ENCODE results near the gene GHRL.

Gene GHRL

GRCh38 chr3:10334042-10334441, 41.3 kb upstream of the GHRL start:
- H3K4me3 ChIP-seq (ENCODE audit: low read depth, low read length), result no peak overlapping the region
- TF ChIP-seq, protein P1, sequence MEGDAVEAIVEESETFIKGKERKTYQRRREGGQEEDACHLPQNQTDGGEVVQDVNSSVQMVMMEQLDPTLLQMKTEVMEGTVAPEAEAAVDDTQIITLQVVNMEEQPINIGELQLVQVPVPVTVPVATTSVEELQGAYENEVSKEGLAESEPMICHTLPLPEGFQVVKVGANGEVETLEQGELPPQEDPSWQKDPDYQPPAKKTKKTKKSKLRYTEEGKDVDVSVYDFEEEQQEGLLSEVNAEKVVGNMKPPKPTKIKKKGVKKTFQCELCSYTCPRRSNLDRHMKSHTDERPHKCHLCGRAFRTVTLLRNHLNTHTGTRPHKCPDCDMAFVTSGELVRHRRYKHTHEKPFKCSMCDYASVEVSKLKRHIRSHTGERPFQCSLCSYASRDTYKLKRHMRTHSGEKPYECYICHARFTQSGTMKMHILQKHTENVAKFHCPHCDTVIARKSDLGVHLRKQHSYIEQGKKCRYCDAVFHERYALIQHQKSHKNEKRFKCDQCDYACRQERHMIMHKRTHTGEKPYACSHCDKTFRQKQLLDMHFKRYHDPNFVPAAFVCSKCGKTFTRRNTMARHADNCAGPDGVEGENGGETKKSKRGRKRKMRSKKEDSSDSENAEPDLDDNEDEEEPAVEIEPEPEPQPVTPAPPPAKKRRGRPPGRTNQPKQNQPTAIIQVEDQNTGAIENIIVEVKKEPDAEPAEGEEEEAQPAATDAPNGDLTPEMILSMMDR (IDR thresholded peaks at IDR 0.05; ENCODE audit: insufficient read depth, low read depth, low read length, missing control alignments), result no peak
- DNase-seq (ENCODE audit: low read depth), result no peak

DNA sequence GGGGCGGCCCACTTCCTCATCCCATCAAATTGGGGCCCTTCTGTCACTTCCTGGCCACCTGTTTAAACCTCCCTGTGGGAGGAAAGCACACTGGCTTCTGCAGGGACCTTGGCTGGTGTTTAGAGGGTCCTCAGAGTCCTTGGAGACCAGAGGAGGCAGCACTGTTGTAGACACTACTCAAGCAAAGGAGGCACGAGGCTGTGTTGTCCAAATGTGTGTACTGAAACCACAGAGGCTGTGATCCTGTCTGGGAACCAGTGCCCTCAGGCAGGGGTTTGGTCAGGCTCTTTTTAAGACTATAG, 40.6 kb upstream of the GHRL start:
- no peak overlapping the region for H3K4me3 ChIP-seq (ENCODE audit: low read depth, low read length)
- TF ChIP-seq, protein P1 (IDR thresholded peaks at IDR 0.05; ENCODE audit: insufficient read depth, low read depth, low read length, missing control alignments), result no peak
- no peak for DNase-seq (ENCODE audit: low read depth)

- no peak for DNase-seq (ENCODE audit: low read depth)
- H3K4me3 ChIP-seq (ENCODE audit: low read depth, low read length), result no peak overlapping the region
- TF ChIP-seq, protein P1 (IDR thresholded peaks at IDR 0.05; ENCODE audit: insufficient read depth, low read depth, low read length, missing control alignments), result no peak
Observed at GRCh38 chr3:10332481-10333348, 40.0 kb upstream of the GHRL start.

DNA sequence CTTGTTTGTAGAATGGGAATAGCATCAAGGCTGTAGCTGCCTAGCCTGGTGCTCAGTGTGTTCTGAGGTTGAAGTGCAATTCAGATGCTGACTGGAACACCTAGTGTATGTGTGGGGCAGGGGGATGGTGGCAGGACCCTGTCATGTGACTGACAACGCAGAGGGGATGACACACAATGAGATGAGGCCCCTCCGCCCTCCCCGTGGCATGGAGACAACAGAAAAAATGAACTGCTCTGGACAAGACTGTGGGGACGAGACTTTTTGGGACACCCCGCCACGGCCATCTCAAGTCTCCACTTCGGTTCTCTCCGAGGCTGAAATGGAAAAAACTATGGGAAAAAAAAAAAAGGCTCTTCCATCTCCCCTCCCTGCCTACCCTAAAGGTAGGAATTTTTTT, 38.6 kb upstream of the GHRL start:
- no peak overlapping the region for H3K4me3 ChIP-seq (ENCODE audit: low read depth, low read length)
- TF ChIP-seq, protein P1 (IDR thresholded peaks at IDR 0.05; ENCODE audit: insufficient read depth, low read depth, low read length, missing control alignments), result no peak
- no peak for DNase-seq (ENCODE audit: low read depth)

DNA sequence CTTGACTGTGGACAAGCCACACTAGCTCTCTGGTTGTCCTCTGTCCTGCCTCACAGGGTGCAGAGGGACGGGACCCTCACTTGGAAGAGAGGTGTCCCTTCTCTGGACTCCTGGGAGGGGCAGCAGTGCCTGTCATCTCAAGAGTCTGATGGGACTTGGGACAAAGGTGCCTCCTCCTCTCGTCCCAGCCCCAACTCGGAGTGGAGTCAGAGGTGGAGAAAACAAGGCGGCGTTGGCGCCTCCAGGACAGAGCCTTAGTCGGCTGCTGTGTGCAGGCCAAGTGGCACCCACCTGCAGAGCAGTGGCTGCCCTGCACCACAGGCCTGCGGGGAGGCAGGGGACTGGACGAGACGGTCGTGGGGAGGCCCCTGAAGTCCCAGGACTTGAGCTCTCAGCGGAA, 37.6 kb upstream of the GHRL start:
- no peak for DNase-seq (ENCODE audit: low read depth)
- H3K4me3 ChIP-seq (ENCODE audit: low read depth, low read length), result no peak overlapping the region
- TF ChIP-seq, protein P1 (IDR thresholded peaks at IDR 0.05; ENCODE audit: insufficient read depth, low read depth, low read length, missing control alignments), result no peak

DNA sequence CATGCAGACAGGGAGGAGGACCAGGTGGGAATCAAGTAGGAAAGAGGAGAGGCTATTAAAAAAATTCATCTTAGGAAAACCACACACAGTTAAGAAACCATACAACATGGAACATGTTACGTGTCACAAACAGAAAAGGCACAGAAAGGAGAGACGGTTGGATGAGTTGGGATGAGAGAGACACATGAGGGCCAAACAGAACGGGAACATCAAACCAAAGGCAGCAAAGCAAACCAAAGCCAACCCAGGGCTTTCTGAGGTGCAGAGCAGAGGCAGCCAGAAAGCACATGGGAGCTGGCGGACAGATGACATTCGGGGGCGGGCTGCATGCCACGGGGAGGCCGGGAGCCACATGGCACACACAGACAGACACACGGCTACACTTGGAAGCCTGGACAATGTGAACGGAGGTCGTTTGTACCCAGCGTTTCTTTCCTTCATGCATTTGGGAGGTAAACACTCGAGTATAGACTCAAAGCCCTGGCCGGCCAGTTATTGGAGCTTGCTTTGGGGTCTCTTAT, 36.8 kb upstream of the GHRL start:
- TF ChIP-seq, protein P1 (IDR thresholded peaks at IDR 0.05; ENCODE audit: insufficient read depth, low read depth, low read length, missing control alignments), result no peak
- DNase-seq (ENCODE audit: low read depth), result no peak
- H3K4me3 ChIP-seq (ENCODE audit: low read depth, low read length), result no peak overlapping the region
